GM10266 (cell line): ENCODE results near the gene FLT1.

Experiments used
- DNase-seq: peaks from one replicate; pipeline ENCODE4 v3.0.0; 2012; ENCODE audit errors: extremely low spot score
- CTCF ChIP-seq: IDR thresholded peaks from 2 replicates; pipeline ENCODE4 v1.5.1; 2012; ENCODE audit warnings: mild to moderate bottlenecking, low read depth; ENCODE audit not compliant: control insufficient read depth, insufficient read depth; ENCODE audit errors: missing control alignments

FLT1 gene

GRCh38 chr13:28346154-28346553 is 148.8 kb downstream of the FLT1 start:
- no peak for DNase-seq
- TF ChIP-seq CTCF, result no peak

- TF ChIP-seq CTCF, result no peak
- DNase-seq, result no peak
Measured at GRCh38 chr13:28344163-28344562, 150.8 kb downstream of the FLT1 start.

- no peak for DNase-seq
- TF ChIP-seq CTCF, result no peak
Measured at GRCh38 chr13:28342251-28342650, 152.7 kb downstream of the FLT1 start.

GRCh38 chr13:28340272-28340793 is 154.6 kb downstream of the FLT1 start:
- no peak for TF ChIP-seq CTCF
- DNase-seq, result no peak

- DNase-seq, result no peak
- TF ChIP-seq CTCF, result no peak
Measured at GRCh38 chr13:28339419-28339818, 155.5 kb downstream of the FLT1 start.

- no peak for DNase-seq
- TF ChIP-seq CTCF, result no peak
Measured at GRCh38 chr13:28338742-28339141, 156.2 kb downstream of the FLT1 start.

- no peak for DNase-seq
- no peak for TF ChIP-seq CTCF
Measured at GRCh38 chr13:28338006-28338574, 156.8 kb downstream of the FLT1 start.
